AG09319 (cell line): ENCODE data around the gene MAFB.

Experiments
- DNase-seq: peaks from one replicate; pipeline ENCODE4 v3.0.0-alpha.2; 2010; ENCODE audit warnings: low read depth; ENCODE audit errors: extremely low read depth
- CTCF ChIP-seq: IDR thresholded peaks from 2 replicates; pipeline ENCODE4 v1.5.1; 2011; ENCODE audit warnings: low read depth, mild to moderate bottlenecking, inconsistent platforms, low read length, moderate library complexity

Gene MAFB

DNA sequence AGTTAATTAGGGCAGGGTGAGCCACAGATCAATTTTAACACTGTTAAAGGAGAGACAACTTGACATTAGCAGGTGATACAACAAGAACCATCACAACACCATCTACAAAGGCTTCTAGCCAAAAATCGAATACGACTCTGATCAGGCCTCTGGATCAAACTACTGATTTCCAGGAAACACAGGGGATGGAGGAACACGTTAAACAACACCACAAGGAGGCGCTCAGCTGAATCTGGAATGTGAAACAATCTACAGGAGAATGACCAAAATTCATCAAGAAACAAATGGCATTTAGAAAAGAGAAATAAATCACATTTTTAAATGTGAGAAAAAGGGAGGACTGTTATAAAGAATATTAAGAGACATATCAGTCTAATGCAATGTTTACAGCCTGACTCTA, 13.5 kb upstream of the MAFB start:
- DNase-seq = no peak
- no peak; the same call in 1 of the 2 replicates for TF ChIP-seq CTCF

- no peak for DNase-seq
- no peak for TF ChIP-seq CTCF
Measured at GRCh38 chr20:40698744-40699143, 9.7 kb upstream of the MAFB start.

DNA sequence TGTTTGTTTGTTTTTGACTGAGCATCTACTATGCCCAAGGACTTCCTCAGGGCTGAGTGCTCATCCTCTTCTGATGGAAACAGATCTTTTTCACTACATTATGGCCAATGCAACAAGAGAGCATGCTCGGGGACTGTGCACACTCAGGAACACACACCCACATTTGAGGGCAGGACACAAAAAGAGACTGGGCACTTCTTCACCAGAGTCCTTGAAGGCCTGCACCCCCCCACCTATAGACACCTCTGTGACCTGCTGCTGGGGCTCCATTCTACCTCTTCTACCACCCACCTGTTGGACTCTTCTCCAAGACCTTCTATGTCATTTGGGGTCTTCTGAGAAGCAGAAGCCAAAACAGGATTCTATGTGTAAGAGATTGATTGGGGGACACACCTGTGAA, 9.2 kb upstream of the MAFB start:
- DNase-seq = no peak
- no peak for TF ChIP-seq CTCF

DNA sequence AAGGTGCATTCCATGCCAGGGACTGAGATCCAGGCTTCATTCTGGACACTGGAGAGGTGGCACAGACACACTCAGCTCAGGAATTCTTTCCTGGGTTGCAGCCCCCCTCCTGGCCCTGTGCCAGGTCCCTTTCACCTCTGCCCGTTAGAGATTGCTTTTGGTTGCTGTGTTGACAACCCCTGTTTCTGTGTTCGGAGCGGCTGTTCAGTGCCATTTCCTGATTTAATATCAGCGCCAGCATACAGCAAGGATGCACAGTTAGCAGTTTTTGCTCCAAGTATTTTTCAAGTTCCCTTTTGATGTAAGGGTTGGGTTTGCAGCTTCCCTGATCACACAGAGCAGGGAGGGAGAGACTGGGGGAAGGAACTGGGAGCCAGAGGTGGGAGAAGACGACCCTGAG, 8.5 kb upstream of the MAFB start:
- no peak for TF ChIP-seq CTCF

DNA sequence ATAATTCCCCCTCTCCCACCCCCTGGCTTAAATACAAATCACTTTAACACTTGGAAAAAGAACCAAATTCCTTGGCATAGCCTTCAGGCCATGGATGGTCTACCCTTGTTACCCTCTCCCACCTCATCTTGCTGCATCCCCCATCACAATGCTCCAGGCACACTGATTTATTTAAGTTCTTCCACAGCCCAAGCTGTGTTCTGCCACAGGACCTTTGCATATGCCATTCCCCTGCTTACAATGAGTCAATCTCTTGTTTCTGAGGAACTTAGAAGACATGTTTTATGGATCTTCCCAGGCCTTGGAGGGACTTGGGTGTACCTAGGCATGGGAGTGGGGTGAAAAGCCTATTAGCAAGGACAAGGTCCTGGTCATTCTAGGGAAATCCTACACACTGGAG, 6.2 kb upstream of the MAFB start:
- no peak for DNase-seq
- no peak for TF ChIP-seq CTCF

More for the DNA sequence above, 8.5 kb upstream of the MAFB start:
- DNase-seq = no peak

DNA sequence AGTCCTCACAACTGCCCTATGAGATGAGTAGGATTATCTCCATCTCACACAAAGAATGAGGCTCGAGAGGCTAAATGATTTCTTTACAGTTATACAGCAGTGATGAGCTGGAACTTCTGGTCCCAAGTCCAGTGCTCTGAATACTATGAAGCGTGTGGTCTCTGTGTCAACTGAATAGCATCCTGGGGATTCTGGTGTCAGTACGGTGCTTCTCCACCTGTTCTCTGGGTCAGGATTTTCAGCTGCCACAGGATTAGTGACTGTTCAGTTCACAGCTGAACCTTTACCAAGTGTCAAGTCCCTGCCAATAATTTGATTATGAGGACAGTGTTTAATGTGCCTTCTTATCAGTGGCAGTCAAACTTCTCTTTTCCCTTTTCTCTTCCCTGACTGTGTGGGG, 5.2 kb upstream of the MAFB start:
- no peak for TF ChIP-seq CTCF
- DNase-seq = no peak

DNA sequence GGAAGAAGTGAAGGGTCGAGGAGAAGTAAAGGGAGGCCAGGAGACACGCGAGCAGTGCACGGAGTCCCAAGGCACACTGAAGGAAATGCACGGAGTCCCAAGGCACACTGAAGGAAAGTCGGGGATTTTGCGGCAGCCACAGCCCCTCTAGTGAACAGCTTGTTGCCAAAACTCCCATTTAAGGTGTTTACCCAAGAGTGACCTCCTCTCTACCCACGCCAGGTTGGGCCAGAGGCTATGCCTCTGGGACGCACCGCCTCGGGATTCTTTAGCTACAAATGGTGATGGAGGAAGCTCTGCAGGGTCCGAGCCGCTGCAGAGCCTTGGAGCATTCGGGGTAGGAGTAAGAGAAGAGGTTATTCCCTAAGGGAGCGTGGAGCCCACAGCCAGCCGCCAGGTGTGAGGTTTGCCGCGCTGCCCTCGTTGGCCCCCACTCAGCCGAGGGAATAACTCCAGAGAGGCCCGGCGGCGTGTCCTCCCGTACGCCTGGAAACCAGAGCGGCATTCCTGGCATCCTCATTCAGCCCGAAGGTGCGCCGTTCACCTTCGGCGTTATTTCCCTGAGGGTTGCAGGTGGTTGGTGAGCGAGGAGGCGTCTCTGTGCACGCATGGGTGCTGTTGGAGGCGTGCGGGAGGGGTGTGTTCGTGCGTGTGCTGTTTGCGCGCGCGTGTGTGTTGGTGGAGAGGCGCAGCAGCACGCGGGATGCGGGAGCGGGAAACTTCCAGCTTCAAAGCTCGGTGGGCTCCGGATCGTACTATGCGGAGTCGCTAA, 3.4 kb upstream of the MAFB start:
- TF ChIP-seq CTCF = no peak
- no peak for DNase-seq
